ENCODE results near the gene HMCN1.

GRCh38 chr1:185921636-185922035 lies 187.4 kb downstream of the HMCN1 start:
- TF ChIP-seq, protein P1, sequence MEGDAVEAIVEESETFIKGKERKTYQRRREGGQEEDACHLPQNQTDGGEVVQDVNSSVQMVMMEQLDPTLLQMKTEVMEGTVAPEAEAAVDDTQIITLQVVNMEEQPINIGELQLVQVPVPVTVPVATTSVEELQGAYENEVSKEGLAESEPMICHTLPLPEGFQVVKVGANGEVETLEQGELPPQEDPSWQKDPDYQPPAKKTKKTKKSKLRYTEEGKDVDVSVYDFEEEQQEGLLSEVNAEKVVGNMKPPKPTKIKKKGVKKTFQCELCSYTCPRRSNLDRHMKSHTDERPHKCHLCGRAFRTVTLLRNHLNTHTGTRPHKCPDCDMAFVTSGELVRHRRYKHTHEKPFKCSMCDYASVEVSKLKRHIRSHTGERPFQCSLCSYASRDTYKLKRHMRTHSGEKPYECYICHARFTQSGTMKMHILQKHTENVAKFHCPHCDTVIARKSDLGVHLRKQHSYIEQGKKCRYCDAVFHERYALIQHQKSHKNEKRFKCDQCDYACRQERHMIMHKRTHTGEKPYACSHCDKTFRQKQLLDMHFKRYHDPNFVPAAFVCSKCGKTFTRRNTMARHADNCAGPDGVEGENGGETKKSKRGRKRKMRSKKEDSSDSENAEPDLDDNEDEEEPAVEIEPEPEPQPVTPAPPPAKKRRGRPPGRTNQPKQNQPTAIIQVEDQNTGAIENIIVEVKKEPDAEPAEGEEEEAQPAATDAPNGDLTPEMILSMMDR (conservative IDR thresholded peaks at IDR 0.05 in 1 of 2, IDR thresholded peaks at IDR 0.05 in 1 of 2; ENCODE audit: extremely low read depth in 1 of 2, insufficient read depth in 1 of 2, low read depth in 1 of 2, low read length in 2 of 2) = no peak
- no peak for TF ChIP-seq EZH2 (IDR thresholded peaks at IDR 0.05; ENCODE audit: borderline replicate concordance, low read length)

Measured in mammary epithelial cell (primary cell).